Measurements from ENCODE around the gene HS3ST6.
"Not testable (repeated sequence)": the region's sequence is repeated elsewhere in the genome, so short reads cannot be mapped to it uniquely, and the experiment has no call there.

The HS3ST6 gene

GRCh38 chr16:1946495-1947368 is 28.5 kb upstream of the HS3ST6 start:
- no peak for DNase-seq

DNA sequence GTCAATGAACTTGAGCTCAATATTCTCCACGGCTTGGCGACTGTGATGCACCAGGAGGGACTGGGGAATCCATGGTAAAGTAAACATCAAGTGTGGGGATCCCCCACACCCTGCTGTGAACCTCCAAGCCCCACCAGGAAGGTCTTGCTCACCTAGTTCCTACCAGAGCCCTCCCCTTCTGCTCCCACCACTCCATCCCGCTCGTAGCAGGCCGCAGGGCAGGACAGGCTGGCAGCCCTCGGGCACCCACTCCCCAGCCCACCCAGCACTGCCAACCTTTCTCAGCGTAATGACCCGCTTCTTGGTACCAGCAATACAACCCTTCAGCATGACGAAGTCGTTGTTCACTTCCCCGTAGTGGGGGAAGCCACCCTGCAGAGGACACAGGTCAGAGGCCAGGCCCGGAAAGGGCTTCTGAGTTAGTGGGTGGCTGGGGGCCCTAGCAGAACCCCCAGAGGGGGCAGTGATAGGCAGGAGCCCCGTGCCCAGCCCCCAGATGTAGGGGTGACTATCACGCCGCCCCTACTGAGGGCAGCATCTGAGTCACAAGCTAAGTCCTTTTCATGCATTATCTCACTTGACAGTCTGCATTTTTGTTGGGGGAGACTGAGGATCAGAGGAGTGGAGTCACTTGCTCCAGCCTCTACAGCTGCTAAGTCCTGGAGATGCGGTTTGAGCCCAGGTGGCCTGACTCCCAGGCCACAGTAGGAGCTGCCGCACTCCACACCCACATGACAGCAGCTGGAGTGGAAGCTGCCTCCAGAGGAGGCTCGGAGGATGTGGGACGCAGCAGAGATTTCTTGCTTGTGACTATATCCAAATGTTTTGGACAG is 27.6 kb upstream of the HS3ST6 start:
- DNase-seq = no peak

DNA sequence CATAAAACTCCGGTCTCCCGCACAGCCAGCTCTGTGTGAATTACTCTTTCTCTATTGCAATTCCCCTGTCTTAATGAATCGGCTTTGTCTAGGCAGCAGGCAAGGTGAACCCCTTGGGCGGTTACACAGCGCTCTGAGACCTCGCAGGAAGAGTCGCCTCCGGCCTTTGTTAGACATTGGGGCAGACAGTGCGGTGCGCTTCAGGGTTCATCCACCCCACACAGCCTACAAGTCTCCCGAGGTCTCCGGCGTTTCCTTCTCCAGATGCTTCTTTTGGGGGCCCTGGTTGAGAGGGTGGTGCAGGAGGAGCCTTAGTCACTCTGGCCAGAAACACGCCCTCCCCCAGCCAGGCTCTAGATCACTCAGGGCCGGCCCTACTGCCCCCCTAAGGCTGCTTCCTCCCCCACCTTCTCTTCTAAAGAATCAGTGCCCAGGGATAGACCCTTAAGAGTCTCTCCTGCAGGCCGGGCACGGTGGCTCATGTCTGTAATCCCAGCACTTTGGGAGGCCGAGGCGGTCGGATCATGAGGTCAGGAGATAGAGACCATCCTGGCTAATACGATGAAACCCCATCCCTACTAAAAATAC is 26.5 kb upstream of the HS3ST6 start:
- DNase-seq = no peak

DNA sequence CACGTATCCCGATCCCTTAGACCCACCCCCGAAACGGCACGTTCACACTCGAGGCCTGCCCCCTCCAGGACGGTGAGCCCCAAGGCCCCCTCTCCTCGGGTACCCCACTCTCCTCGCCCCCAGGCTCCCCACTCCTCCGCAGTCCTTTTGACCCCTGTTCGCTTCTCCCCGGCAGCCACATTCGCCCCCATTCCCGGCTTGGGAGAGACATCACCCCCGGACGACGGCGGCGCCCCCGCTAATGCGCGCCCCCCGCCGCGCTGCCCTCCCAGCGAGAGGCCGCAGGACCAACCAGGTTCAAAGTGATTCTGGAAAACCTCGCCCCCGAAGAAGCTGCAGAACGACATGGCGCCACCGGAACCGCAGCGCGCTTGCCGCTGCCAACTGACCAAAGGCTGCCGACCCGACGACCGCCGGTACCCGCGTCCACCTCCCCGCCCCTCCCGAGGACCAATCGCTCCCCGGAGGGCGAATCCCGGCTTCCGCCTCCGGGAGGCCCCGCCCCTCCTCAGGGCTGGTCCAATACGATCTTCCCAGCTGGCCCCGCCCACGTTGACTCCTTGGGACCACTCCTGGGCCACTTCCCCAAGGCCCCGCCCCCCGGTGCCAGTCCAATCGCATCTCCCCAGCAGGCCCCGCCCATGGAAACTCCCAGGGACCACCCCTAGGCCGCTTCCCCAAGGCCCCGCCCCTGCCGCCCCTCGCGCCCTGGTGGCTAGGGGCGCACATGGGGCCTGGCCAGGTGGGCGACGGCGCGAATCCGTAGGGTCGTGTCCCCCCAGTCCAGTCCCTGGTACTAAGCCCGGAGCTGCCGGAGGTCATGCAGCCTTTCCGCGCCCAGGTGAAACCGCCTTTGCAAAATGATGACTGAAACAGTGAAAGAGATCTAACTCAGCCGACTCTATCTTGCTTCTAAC is 24.9 kb upstream of the HS3ST6 start, which contains the start of gene MSRB1:
Gene MSRB1, minus strand, starts transcription at position 390 of the 917 bp plus-strand sequence. Its CDS starts 43 bp downstream, at position 347.
- peak; percentile 90 for DNase-seq

GRCh38 chr16:1942047-1942809 is 24.0 kb upstream of the HS3ST6 start:
- DNase-seq = no peak

- no peak for DNase-seq
Observed at GRCh38 chr16:1941162-1942046, 23.2 kb upstream of the HS3ST6 start.

DNA sequence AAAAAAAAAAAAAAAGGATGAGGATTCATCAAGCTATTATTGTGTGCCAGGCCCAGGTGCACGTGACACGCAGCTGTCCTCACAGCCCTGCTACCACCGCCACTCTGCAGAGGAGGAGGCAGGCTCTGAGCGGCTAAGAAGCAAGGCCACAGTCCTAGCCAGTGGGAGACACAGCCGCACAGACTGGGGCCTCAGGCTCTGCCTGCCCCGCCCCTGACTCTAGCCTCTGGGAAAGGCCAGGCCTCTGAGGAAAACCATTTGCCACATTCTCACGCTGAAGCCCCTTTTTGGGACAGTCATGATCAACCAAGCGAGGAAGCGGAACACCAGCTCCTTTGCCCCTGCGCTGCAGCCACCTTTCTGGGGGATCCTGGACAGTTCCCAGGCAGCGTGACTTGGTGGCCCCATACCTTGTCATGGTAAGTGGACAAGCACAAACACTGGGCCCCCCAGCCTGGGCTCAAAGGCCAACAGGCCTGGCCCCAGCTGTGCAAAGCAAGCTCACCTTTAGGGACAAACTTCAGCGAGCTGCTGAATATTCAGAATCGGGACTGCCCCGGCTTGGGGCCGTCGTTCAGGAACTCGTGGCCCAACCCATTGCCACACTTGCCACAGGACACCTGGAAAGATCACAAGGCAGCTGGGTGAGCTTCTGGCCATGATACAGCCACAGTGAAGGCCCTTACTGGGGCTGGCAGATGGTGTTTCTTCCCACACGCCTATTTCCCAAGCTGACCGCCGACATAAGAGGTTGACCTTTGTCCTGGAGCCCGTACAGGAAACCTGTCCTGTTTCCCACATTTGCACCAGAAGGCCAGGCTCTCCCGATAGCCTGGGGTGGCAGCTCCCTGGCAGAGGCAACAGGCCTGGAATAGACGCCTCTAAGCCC is 22.3 kb upstream of the HS3ST6 start:
- no peak for DNase-seq

DNA sequence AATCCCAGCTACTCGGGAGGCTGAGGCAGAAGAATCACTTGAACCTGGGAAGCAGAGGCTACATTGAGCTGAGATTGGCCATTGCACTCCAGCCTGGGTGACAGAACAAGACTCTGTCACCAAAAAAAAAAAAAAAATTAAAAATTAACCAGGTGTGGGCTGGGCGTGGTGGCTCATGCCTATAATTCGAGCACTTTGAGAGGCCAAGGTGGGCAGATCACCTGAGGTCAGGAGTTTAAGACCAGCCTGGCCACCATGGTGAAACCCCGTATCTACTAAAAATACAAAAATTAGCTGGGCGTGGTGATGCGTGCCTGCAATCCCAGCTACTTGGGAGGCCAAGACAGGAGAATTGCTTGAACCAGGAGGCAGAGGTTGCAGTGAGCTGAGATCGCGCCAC is 21.6 kb upstream of the HS3ST6 start:
- not testable (repeated sequence) for DNase-seq

- no peak for DNase-seq
Observed at GRCh38 chr16:1938910-1939309, 20.7 kb upstream of the HS3ST6 start.

DNA sequence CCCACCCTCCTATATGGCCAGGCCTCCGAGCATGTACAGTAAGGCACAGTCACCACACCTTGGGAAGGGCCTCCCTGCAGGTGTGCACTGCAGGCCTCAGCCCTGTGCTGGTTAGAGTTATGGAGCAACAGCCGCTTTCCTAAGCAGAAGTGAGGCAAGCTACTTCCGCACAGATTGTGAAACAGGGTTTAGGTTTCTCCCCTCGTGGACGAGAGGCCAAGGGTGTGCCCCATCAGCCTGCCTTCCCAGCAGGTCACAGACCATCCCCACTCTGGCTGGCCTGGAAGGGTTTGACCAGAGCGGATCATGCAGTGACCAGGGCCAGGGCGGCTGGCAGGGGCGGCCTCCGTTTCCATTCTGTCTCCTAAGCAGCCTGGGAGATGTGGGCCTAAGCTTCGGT is 20.1 kb upstream of the HS3ST6 start:
- DNase-seq = no peak

GRCh38 chr16:1936945-1937479 is 18.8 kb upstream of the HS3ST6 start:
- DNase-seq = no peak

DNA sequence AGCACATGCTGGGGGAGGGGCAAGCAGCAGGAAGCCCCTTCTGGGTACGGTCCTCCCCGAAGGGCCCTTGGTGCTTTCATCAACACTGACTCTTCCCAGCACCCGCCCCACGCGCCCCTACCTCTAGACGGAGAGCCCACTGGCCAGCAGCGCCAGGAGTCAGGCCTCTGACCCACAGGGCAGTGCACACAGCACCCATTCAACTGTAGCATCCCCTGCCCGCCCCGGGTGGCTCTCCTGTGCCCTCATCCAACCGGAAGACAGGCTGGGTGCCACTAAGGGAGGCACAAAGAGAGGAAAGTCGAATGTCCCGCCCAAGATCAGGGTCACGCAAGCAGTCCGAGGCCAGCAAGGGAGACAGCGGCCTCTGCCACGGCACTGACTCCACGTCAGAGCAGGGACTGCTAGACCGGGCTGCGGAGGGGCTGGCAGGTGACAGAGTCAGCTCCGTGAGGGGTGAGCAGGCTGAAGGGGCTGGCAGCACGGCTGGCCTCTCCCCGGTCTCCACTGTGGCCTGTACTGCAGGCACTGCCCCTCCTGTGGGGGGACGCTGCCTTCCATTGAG is 15.0 kb upstream of the HS3ST6 start:
- DNase-seq = no peak

GRCh38 chr16:1932050-1933028 is 14.1 kb upstream of the HS3ST6 start:
- no peak for DNase-seq

DNA sequence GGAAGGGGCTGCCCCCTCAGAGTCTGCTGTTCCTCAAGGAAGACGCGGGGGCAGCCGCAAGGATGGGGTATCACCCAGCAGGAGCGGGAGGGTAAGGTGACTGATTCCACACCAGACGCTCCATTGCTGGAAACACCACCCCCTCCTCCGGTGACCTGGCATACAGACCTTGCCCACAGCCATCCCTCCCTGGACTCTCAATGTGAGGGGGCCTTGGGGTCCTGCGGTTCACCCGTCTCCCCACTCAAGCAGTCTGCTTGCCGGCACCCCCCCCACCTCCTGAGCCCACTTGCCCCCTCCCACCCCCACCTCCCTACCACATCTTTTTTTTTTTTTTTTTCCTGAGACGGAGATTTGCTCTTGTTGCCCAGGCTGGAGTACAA is 12.1 kb upstream of the HS3ST6 start:
- no peak for DNase-seq

GRCh38 chr16:1929578-1930337 is 11.5 kb upstream of the HS3ST6 start:
- peak; percentile 58 for DNase-seq

GRCh38 chr16:1929105-1929504 is 10.9 kb upstream of the HS3ST6 start:
- peak; percentile 35 for DNase-seq

- DNase-seq = no peak
Observed at GRCh38 chr16:1926271-1926670, 8.1 kb upstream of the HS3ST6 start.

Data from NCI-H1105 treated with DMSO at 0.1 percent for 48 hours (cell line).